Measurements from ENCODE around the gene PCAT7.
"Not testable (repeated sequence)": the region's sequence is repeated elsewhere in the genome, so short reads cannot be mapped to it uniquely, and the experiment has no call there.

The PCAT7 gene

DNA sequence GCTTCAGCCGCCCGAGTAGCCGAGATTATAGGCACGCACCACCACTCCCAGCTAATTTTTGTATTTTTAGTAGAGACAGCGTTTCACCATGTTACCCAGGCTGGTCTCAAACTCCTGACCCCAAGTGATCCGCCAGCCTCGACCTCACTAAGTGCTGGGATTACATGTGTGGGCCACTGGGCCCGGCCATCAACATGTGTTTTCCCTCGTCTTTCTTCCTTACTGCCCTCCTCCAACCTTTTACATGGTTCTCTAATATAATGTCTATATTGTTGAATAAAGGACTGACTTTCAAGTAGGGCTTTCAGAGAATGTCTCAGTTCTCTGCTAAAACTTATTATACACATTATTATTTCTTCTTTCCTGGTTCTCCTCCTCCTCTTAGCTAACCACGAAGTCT lies 21.3 kb upstream of the PCAT7 start:
- no peaks in the 10 kb centered on the region for H3K9me3 ChIP-seq (ENCODE audit: insufficient read depth, low read length)
- no peak overlapping the region for H3K4me2 ChIP-seq (ENCODE audit: low read length)
- no peak overlapping the region for H3K4me3 ChIP-seq (ENCODE audit: low read length)
- no peak overlapping the region for H2AFZ ChIP-seq (ENCODE audit: low read depth, low read length)
- no peak for TF ChIP-seq EZH2phosphoT487 (IDR thresholded peaks at IDR 0.05; ENCODE audit: low read depth)
- TF ChIP-seq, protein P1, sequence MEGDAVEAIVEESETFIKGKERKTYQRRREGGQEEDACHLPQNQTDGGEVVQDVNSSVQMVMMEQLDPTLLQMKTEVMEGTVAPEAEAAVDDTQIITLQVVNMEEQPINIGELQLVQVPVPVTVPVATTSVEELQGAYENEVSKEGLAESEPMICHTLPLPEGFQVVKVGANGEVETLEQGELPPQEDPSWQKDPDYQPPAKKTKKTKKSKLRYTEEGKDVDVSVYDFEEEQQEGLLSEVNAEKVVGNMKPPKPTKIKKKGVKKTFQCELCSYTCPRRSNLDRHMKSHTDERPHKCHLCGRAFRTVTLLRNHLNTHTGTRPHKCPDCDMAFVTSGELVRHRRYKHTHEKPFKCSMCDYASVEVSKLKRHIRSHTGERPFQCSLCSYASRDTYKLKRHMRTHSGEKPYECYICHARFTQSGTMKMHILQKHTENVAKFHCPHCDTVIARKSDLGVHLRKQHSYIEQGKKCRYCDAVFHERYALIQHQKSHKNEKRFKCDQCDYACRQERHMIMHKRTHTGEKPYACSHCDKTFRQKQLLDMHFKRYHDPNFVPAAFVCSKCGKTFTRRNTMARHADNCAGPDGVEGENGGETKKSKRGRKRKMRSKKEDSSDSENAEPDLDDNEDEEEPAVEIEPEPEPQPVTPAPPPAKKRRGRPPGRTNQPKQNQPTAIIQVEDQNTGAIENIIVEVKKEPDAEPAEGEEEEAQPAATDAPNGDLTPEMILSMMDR (IDR thresholded peaks at IDR 0.05; ENCODE audit: low read depth, low read length) = no peak
- H3K79me2 ChIP-seq (ENCODE audit: low read length) = no peaks in the 10 kb centered on the region
- no peaks in the 10 kb centered on the region for H3K27me3 ChIP-seq (ENCODE audit: low read depth, low read length)
- H3K27ac ChIP-seq (ENCODE audit: low read length) = no peak overlapping the region
- no peaks in the 10 kb centered on the region for H3K4me1 ChIP-seq (ENCODE audit: low read length)
- no peak overlapping the region for H3K9ac ChIP-seq (ENCODE audit: low read length)
- H4K20me1 ChIP-seq (ENCODE audit: insufficient read depth, low read length) = no peaks in the 10 kb centered on the region
- H3K36me3 ChIP-seq (replicated peaks; ENCODE audit: low read depth, low read length) = no peaks in the 10 kb centered on the region

DNA sequence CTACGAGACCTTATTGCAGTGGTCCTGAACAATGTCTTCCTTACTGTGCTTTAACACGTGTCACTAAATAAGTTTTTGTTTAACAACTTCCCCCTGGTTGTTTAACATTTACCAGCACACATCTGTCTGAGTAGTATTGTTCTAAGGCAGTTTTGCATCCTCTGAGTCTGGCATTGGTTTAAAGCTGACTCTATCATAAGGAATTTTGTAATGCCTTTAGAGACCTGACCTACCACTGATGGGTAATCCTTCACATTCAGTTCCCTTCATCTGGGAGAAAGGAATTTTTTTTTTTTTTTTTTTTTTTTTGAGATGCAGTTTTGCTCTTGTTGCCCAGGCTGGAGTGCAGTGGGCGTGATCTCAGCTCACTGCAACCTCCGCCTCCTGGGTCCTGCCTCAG lies 20.0 kb upstream of the PCAT7 start:
- H3K79me2 ChIP-seq (ENCODE audit: low read length) = no peaks in the 10 kb centered on the region
- H3K4me2 ChIP-seq (ENCODE audit: low read length) = no peak overlapping the region
- TF ChIP-seq, protein P1 (IDR thresholded peaks at IDR 0.05; ENCODE audit: low read depth, low read length) = no peak
- no peak for TF ChIP-seq EZH2phosphoT487 (IDR thresholded peaks at IDR 0.05; ENCODE audit: low read depth)
- no peak overlapping the region for H3K4me3 ChIP-seq (ENCODE audit: low read length)
- no peaks in the 10 kb centered on the region for H3K36me3 ChIP-seq (replicated peaks; ENCODE audit: low read depth, low read length)
- no peaks in the 10 kb centered on the region for H3K27me3 ChIP-seq (ENCODE audit: low read depth, low read length)
- no peak overlapping the region for H3K27ac ChIP-seq (ENCODE audit: low read length)
- no peak overlapping the region for H3K9ac ChIP-seq (ENCODE audit: low read length)
- H3K9me3 ChIP-seq (ENCODE audit: insufficient read depth, low read length) = no peaks in the 10 kb centered on the region
- no peaks in the 10 kb centered on the region for H4K20me1 ChIP-seq (ENCODE audit: insufficient read depth, low read length)
- H2AFZ ChIP-seq (ENCODE audit: low read depth, low read length) = no peak overlapping the region
- no peaks in the 10 kb centered on the region for H3K4me1 ChIP-seq (ENCODE audit: low read length)

DNA sequence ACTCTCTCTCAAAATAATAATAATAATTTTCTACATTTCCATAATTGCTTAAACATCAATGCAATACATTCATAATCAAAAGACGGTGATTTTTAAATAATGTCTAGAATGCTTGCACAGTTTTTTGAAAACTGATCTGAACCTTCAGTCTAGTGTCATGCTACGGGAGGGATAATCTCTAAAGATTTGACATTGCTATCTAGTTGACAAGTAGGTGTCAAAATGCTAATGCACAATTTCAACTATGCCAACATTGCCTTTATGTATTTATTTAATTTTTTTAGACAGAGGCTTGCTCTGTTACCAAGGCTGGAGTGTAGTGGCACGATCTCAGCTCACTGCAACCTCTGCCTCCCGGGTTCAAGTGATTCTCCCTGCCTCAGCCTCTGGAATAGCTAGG lies 16.0 kb upstream of the PCAT7 start:
- H3K79me2 ChIP-seq (ENCODE audit: low read length) = no peaks in the 10 kb centered on the region

DNA sequence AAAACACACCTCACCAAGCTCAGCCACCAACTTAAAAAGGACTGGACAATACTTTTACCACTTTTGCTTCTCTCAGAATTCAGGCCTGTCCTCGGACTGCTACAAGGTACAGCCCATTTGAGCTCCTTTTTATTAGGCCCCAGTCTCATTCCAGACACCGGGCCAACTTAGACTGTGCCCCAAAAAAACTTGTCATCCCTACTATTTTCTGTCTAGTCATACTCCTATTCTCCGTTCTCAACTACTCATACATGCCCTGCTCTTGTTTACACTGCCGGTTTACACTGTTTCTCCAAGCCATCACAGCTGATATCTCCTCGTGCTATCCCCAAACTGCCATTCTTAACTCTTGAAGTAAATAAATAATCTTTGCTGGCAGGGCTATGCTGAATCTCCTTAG lies 10.5 kb upstream of the PCAT7 start:
- not testable (repeated sequence) for H2AFZ ChIP-seq (ENCODE audit: low read depth, low read length); H3K4me2 ChIP-seq (ENCODE audit: low read length); H3K36me3 ChIP-seq (replicated peaks; ENCODE audit: low read depth, low read length); H4K20me1 ChIP-seq (ENCODE audit: insufficient read depth, low read length); H3K27ac ChIP-seq (ENCODE audit: low read length); H3K27me3 ChIP-seq (ENCODE audit: low read depth, low read length); H3K9me3 ChIP-seq (ENCODE audit: insufficient read depth, low read length); H3K4me1 ChIP-seq (ENCODE audit: low read length); H3K79me2 ChIP-seq (ENCODE audit: low read length); H3K4me3 ChIP-seq (ENCODE audit: low read length); H3K9ac ChIP-seq (ENCODE audit: low read length)

More for the DNA sequence above, 16.0 kb upstream of the PCAT7 start:
- H3K9me3 ChIP-seq (ENCODE audit: insufficient read depth, low read length) = no peaks in the 10 kb centered on the region
- H3K4me2 ChIP-seq (ENCODE audit: low read length) = no peak overlapping the region
- no peak overlapping the region for H3K9ac ChIP-seq (ENCODE audit: low read length)
- no peak for TF ChIP-seq EZH2phosphoT487 (IDR thresholded peaks at IDR 0.05; ENCODE audit: low read depth)
- TF ChIP-seq, protein P1 (IDR thresholded peaks at IDR 0.05; ENCODE audit: low read depth, low read length) = no peak
- no peak overlapping the region for H3K27ac ChIP-seq (ENCODE audit: low read length)
- H3K4me3 ChIP-seq (ENCODE audit: low read length) = no peak overlapping the region
- H3K36me3 ChIP-seq (replicated peaks; ENCODE audit: low read depth, low read length) = no peaks in the 10 kb centered on the region
- H3K4me1 ChIP-seq (ENCODE audit: low read length) = no peaks in the 10 kb centered on the region
- no peaks in the 10 kb centered on the region for H4K20me1 ChIP-seq (ENCODE audit: insufficient read depth, low read length)
- H3K27me3 ChIP-seq (ENCODE audit: low read depth, low read length) = no peaks in the 10 kb centered on the region
- no peak overlapping the region for H2AFZ ChIP-seq (ENCODE audit: low read depth, low read length)

DNA sequence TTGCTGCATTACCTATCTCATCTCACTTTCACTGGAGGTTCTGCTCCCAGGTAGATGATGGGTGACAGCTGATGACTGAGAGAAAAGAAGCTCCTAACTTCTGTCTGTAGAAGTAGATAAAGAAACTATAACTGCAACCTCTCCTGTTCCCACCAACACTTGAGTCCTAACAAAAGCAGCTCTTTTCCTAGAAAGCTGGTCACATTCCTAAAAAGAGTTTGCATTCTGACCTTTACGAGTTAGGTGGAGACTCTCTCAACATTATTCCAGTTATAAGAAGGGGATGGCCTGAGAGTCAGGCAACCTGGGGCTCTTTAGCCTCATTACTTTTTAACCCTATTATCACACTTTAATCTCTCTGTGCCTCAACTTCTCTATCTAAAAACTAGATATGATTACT lies 8.9 kb upstream of the PCAT7 start:
- no peaks in the 10 kb centered on the region for H3K4me1 ChIP-seq (ENCODE audit: low read length)
- H3K27me3 ChIP-seq (ENCODE audit: low read depth, low read length) = no peaks in the 10 kb centered on the region
- no peaks in the 10 kb centered on the region for H3K79me2 ChIP-seq (ENCODE audit: low read length)
- no peak overlapping the region for H3K9ac ChIP-seq (ENCODE audit: low read length)
- no peaks in the 10 kb centered on the region for H3K36me3 ChIP-seq (replicated peaks; ENCODE audit: low read depth, low read length)
- no peak overlapping the region for H2AFZ ChIP-seq (ENCODE audit: low read depth, low read length)
- no peak for TF ChIP-seq EZH2phosphoT487 (IDR thresholded peaks at IDR 0.05; ENCODE audit: low read depth)
- TF ChIP-seq, protein P1 (IDR thresholded peaks at IDR 0.05; ENCODE audit: low read depth, low read length) = no peak
- H3K4me3 ChIP-seq (ENCODE audit: low read length) = no peak overlapping the region
- H3K4me2 ChIP-seq (ENCODE audit: low read length) = no peak overlapping the region
- H3K9me3 ChIP-seq (ENCODE audit: insufficient read depth, low read length) = no peaks in the 10 kb centered on the region
- H3K27ac ChIP-seq (ENCODE audit: low read length) = no peak overlapping the region
- H4K20me1 ChIP-seq (ENCODE audit: insufficient read depth, low read length) = no peaks in the 10 kb centered on the region

All from OCI-LY3 (cell line).